ENCODE data around the gene RNF121.

Gene RNF121

DNA sequence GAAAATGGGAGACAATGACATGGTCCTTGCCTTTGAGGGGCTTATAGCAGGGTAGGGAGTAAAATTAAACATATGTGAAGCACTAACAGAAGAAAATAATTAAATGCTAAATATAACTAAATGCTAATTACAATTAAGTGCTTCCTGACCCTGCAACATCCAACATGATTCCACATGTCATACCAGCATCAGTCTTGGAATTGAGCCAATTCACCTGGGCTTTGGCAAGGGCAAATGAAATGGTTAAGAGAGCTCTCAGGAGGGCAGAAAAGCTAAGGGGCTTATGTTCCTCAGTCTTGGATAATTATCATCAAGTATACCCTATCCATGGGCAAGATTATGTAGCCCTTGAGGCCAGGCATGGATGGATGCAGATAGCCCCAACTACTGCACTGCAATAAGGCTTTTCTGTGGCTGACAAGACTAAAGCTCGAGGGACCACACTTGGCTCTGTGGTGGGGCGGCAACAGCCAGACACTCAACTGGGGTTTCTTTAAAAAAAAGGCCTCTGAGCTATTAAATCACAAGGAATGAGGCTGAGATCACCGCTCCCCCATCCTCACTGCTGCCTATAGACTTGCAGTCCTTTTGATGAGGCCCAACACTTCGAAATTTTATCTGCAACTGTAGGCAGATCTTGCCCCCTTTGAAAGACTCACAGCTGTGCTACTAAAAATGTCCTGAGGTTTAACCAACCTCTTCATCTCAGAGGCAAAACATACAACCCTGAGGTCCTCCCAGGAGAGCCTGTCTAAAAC, 108.9 kb downstream of the RNF121 start:
- DNase-seq (ENCODE audit: low read depth in 3 of 3) = no peak

DNA sequence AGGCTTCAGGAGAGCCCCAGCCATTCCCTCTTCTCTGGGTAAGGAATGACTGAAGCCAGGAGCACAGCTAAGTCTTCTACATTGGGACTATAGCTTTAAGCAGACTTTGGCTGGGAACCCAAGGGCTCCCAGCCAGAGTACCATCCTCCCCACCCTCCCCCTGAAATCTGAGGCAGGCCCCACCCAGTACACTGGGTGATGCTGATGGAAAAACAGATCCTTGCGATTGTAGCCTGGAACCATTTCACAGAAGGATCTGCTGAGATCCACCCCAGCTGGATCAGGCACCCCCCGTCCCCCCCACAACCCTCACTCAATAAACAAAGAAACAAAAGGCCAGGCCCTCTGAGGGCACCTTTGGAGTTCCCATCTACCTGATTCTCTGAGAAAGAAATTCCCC, 109.6 kb downstream of the RNF121 start:
- no peak for DNase-seq (ENCODE audit: low read depth in 3 of 3)

DNA sequence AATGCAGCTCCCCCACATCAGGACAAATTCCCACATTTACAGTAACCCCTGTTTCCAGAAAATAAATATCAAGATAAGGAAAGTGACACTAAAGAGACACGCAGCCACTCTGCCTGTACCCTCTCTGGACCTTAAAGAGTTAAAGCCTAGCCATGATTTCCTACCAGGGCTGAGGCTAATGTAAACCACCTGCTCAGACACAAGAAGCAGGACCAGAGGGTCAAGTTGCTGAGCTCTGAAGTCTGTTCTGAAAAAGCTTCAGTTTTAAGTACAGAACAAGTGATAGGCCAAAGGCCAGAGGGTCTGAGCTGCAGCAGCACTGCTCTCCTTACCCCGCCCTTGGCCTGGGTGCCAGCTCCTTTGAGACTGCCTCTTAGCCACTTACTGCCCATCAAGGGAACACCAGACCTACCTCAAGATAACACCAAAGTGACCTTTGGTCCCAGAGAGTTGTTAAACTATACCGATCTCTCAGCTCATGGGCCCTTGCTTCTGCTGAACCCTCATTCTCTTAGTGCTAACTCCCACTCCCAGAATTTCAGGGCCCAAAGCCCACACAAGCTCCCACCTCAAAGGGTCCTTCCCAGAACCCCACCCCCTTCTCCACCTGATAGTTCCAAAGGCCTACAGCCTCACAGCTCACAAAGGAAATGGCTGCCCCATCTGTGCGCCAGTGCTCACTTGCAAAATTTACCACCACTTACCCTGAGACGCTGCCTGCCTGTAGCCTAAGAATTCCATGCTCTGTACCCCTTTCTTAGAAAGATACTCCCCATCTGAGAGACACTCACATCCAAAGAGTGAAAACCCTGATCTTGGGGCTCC, 110.4 kb downstream of the RNF121 start:
- no peak for DNase-seq (ENCODE audit: low read depth in 3 of 3)

DNA sequence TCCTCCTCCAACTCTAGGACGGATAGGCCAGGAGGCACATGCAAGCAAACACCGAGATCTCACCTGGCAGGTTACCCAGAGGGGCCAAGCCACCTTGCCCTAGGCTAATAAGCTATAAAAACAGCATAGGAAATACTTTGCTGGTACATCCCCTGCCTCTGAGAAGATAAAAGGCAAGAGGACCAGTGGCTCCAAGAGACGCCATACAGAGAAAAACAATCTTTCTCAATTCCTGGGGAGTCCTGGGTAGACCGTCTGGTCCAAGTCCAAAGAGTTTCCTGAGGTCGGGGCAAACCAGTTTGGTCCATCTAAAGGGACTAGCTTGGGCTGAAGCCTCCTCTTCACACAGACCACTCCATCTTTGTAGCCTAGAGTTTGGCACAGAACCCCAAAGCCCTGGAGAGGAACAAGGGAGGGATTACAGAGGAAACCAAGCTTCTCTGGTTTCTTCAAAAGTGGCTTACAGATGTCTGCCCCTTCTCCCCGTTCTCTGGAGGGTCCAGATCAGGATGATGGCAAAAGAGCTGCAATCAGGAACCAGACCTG, 111.1 kb downstream of the RNF121 start:
- no peak for DNase-seq (ENCODE audit: low read depth in 3 of 3)

DNA sequence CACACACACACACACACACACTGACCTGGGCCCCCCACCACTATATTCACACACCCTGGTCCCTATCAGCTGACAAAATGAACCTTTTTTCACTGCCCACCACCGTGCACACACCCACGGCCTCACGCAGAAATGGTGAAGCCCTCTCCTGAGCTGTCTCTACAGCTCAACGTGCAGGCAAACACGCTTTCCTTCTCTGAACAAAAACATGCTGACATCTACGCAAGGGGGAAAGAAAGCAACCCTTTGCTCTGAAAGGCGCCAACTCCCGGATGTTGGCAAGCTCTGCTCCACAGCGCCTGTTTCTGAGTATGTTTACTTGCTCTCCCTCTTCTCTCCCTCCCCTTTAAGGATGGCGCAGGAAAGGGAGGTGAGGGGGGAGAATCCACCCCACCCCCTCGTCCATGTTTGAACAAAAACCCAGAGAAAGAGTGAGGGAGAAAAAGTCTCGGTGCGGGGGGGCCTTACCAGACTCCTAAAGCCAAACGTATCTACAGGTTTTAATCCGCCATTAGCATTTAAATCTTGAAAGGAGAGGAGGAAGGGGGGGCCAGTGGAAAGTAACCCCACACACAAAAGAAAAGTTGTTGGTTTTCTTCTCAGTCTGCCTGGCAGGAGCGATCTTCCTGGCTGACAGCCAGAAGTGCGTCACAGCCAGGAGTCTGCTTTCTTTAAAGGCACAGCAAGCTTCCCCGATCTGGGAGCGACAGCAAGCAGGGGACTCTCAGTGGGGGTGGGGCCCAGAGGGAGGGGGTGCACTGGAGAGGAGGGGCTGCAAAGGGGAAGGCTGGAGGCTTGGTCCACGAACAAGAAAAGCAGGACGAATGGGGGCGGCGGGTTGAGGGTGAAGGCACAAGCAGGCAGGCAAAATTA, 111.9 kb downstream of the RNF121 start:
- peak; percentile 53 to 76 (median 54) for DNase-seq (ENCODE audit: low read depth in 3 of 3)

DNA sequence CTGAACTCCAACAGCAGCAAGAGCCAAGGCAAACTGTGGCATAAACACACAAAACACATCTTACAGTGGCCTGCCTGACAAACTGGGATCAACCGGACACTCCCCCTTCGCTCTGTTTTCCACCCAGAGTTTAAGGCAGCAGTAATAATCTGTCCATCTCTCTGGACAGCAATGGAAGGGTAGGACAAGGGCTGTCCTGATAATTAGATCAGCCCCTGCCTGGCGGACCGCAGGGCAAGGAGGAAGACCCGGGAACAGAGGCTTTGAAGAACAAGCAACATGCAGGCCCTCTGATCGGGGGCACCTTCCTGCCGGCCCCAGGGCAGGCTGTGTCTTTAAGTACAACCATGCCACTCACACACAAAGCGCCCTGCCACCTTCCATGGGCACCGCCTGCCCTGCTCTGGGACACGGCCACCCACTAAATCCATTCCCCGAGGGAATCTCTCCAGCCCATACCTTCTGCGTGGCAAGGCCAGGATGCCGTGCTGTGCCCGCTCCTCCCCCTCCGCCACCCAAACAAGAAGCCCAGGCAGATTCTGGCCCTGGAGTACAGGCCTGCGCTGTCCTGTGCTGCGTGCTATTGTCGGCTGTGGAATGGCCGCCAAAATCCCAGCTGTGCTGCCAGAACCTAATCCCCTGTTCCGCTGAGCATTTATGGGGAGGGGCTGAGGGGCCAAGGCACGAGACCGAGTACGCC, 112.7 kb downstream of the RNF121 start:
- peak in 2 of 3 experiments; percentile 13 to 24 for DNase-seq (ENCODE audit: low read depth in 3 of 3)

DNA sequence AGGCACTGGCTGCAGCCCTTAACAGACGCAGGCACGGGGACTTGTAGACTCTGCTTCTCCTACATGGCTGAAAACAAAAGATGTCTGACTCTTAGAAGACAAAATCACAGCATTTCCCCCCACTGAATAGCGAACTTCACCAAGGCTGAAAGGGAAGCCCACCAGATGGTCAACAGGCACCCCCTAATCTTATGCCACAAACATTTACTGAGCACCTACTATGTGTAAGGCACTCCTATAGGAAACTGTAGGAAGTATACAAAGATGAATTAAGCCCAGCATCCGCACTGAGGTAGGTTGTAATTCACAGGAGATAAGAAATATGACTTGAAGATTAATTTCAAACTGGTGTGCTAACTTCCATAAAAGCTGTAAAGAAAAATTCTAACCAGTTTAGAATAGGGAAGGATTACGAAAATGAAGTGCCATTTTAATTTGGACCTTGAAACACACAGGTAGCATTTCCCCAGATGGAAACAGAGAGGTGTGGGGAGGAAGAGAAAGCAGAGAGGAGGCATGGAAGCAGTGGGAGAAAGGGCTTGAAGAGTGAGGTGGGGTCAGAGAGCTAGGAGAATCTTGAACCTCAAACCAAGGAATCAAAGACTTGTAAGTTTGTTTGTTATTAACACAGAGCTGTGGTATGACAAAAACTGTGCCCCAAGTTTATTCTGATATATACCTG, 113.4 kb downstream of the RNF121 start:
- no peak for DNase-seq (ENCODE audit: low read depth in 3 of 3)

DNA sequence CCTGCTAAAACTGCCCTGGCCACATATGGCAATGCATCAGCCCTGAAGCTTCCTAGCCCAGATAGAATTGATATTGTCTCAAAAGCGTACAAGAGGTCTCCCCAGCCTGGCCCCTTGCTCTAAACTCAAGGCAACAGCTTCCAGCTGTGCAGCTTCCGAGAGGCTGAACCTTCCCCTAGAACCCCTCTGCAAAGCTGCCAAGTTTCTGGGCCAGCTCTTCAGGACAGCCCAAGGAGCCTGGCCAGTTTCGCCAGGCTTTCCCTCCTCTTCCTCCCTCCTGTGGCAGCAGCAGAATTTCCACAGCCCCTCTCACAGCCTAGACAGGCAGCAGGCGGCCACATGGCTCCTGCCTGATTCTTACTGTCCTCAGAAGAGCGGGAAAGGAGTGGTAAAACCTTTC, 117.0 kb downstream of the RNF121 start:
- no peak for DNase-seq (ENCODE audit: low read depth in 3 of 3)

Data from stimulated activated CD4-positive, alpha-beta T cell treated with anti-CD3 and anti-CD28 coated beads, TNF-alpha, amount 100 ng/mL, for 24 hours (primary cell).